Ascending aorta (tissue), 2 donors: Measurements from ENCODE around the gene PARP16. TPM values are rescaled to one million over a fixed set of nuclear protein-coding genes. Genes with fewer than 3 reads are reported as not detected.
A peak's percentile ranks its signal among the peaks of the same experiment; 100 is the strongest.

Experiments used
- DNase-seq, 2 donors: peaks; one replicate each; pipeline ENCODE4 v3.0.0-alpha.2; 2019; ENCODE audit warnings: low spot score in 2 of 2
- H3K27ac ChIP-seq, 2 donors: fragments of 200-600 bp; sonication (generic); one replicate each; pipeline ENCODE4 v1.5.1; 2016 to 2017; ENCODE audit warnings: mild to moderate bottlenecking in 1 of 2
- H3K27me3 ChIP-seq: fragments of 200-600 bp; sonication (generic); one replicate; pipeline ENCODE4 v1.5.1; 2017
- H3K36me3 ChIP-seq, 2 donors: fragments of 200-600 bp; sonication (generic); one replicate each; pipeline ENCODE4 v1.5.1; 2016
- H3K4me1 ChIP-seq, 2 donors: fragments of 200-600 bp; sonication (generic); one replicate each; pipeline ENCODE4 v1.5.1; 2016 to 2017; ENCODE audit warnings: mild to moderate bottlenecking in 1 of 2
- H3K4me3 ChIP-seq, 2 donors: fragments of 200-600 bp; sonication (generic); one replicate each; pipeline ENCODE4 v1.5.1; 2016 to 2017; ENCODE audit warnings: mild to moderate bottlenecking in 1 of 2
- H3K9me3 ChIP-seq, 2 donors: fragments of 200-600 bp; sonication (generic); one replicate each; pipeline ENCODE4 v1.5.1; 2016
- intact Hi-C: fragments of 100-400 bp; cut with DNase I; formaldehyde crosslinking; loops from one replicate; pipeline ENCODE4 v1.15.1; 2023
- total RNA-seq: library from RNA; depleted of rRNA; stranded (reverse); fragments of >200 nt; gene quantifications from one replicate; pipeline ENCODE4 v1.1.0, GENCODE V29; 2016
- TF ChIP-seq, protein P1 (sequence below), 3 experiments: fragments of 200-600 bp in 2 of 3; fragments of 450-650 bp in 1 of 3; sonication (generic) in 2 of 3; IDR thresholded peaks; one replicate each; pipeline ENCODE4 v1.5.1; 2016 to 2019; ENCODE audit warnings: antibody characterized with exemption in 3 of 3, mild to moderate bottlenecking in 1 of 3, moderate library complexity in 1 of 3

Gene PARP16
- total RNA-seq, 1 donor from 2014 or later = 2.9 TPM

DNA sequence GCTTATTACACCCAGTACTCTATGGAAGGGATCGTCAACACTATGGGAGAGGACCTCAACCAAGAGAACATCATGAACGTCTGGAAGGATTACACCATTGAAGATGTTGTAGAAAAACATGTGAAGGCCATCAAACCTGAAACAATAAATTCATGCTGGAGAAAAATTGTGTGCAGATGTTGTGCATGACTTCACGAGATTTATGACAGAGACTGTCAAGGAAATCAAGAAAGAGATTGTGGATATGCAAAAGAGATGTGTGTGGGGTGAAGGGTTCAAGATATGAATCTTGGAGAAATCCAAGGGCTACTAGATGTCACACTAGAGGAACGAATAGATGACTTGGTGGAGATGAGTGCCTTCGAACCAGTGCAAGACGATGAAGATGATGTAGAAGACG, 3.5 kb upstream of the PARP16 start:
- Histone ChIP-seq H3K4me3 (no peak overlapping the region), H3K4me1 (peaks cover 0 to 12% of the 10 kb centered on the region in 2 donors), H3K36me3 (no peaks in the 10 kb centered on the region), H3K27me3 (no peaks in the 10 kb centered on the region), H3K9me3 (no peaks in the 10 kb centered on the region), H3K27ac (no peak overlapping the region)
- DNase-seq = no peak
- intact Hi-C loops = no loop called here
- TF ChIP-seq, protein P1, sequence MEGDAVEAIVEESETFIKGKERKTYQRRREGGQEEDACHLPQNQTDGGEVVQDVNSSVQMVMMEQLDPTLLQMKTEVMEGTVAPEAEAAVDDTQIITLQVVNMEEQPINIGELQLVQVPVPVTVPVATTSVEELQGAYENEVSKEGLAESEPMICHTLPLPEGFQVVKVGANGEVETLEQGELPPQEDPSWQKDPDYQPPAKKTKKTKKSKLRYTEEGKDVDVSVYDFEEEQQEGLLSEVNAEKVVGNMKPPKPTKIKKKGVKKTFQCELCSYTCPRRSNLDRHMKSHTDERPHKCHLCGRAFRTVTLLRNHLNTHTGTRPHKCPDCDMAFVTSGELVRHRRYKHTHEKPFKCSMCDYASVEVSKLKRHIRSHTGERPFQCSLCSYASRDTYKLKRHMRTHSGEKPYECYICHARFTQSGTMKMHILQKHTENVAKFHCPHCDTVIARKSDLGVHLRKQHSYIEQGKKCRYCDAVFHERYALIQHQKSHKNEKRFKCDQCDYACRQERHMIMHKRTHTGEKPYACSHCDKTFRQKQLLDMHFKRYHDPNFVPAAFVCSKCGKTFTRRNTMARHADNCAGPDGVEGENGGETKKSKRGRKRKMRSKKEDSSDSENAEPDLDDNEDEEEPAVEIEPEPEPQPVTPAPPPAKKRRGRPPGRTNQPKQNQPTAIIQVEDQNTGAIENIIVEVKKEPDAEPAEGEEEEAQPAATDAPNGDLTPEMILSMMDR (IDR thresholded peaks at IDR 0.05) = no peak

DNA sequence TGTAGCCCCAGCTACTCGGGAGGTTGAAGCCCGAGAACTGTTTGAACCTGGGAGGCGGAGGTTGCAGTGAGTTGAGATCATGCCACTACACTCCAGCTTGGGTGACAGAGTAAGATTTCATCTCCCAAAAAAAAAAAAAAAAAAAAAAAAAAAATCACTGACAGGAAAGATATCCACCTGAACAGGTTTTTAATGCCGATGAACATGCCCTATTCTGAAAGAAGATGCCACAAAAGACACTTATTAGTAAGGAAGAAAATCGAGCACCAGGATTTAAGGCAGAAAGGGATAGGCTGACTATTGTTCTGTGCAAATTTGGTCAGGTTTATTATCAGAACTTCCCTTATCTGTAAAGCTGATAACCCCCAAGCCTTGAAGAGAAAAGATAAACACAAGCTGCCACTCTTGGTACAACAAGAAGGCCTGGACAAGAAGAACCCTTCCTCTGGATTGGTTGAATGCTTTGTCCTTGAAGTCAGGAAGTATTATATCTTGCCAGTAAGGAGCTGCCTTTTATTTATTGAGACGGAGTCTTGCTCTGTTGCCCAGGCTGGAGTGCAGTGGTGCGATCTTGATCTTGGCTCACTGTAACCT, 2.7 kb upstream of the PARP16 start:
- TF ChIP-seq, protein P1 (IDR thresholded peaks at IDR 0.05) = no peak
- no peak overlapping the region for H3K27ac ChIP-seq

DNA sequence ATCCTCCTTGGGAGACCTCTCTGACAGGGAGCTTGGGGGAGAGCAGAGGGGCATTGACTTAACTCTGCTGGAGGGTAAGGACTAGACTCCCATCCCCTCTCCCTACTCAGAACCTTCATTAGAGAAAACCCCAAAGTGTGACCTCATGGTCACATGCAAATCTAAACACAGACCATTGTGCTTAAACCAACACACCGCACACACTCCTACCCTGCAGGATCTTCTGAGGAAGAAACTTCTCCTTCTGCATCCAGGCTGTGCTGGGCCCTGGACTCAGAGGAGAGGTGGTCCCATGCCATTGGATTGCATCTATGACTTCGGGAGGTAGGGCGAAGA, 805 bp upstream of the PARP16 start:
- intact Hi-C loops = loop anchor here (1.0 to 10.0 kb wide), 4 partner anchors 8 to 443 kb away; partner anchors contain the start of genes CLPX, INTS14 and PLEKHO2

More for the DNA sequence above, 2.7 kb upstream of the PARP16 start:
- intact Hi-C loops = loop anchor here (5.0 to 10.0 kb wide), 2 partner anchors 323 to 445 kb away; partner anchors contain the start of genes INTS14 and PLEKHO2
- H3K4me1 ChIP-seq = peaks cover 0 to 13% of the 10 kb centered on the region in 2 donors
- no peak for DNase-seq
- no peaks in the 10 kb centered on the region for H3K36me3 ChIP-seq
- H3K9me3 ChIP-seq = no peaks in the 10 kb centered on the region
- H3K27me3 ChIP-seq = no peaks in the 10 kb centered on the region
- H3K4me3 ChIP-seq = no peak overlapping the region

DNA sequence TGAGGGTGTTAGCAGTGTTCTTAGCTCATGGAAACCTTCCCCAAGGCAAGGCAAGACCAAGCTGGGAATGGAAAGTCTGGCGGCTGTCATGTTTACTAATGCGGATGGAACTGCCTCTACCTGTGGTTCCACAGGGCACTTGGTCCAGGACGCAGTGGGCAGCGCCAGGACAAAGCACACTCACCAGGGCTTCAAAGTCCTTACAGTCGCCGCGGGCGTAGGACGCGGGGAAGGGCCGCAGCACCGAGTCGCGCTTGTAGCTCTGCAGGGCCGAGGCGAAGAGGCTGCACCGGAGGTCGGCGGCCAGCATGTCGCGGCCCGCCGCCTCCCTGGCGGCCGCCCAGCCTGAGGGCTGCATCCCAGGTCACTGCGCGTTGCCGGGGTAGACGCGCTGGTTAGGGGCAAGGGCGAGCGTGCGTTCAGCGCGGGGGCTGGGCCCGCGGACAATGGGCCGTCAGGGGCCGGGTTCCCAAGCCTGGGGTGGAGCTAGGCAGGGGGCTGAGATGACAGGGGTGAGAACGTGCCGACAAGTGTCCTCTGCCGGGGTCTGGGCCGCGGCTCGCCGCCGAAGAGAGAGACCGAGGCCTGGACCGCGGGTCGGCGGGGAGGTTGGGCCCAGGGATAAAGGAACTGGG, 497 bp downstream of the PARP16 start:
- no peaks in the 10 kb centered on the region for H3K36me3 ChIP-seq
- no peaks in the 10 kb centered on the region for H3K27me3 ChIP-seq
- TF ChIP-seq, protein P1 (IDR thresholded peaks at IDR 0.05) = no peak
- H3K4me3 ChIP-seq = peak overlapping the region; percentile 85 to 95
- no peaks in the 10 kb centered on the region for H3K9me3 ChIP-seq
- peak overlapping the region; percentile 87 to 92 for H3K27ac ChIP-seq
- H3K4me1 ChIP-seq = peaks cover 0 to 19% of the 10 kb centered on the region in 2 donors
- DNase-seq = peak in 1 of 2 donors; percentile 73
- intact Hi-C loops = loop anchor here (2.0 to 10.0 kb wide), 3 partner anchors 101 to 441 kb away; partner anchors contain the start of genes CLPX, INTS14 and PLEKHO2

More for the DNA sequence above, 805 bp upstream of the PARP16 start:
- Histone ChIP-seq H3K4me1 (peaks cover 0 to 19% of the 10 kb centered on the region in 2 donors), H3K36me3 (no peaks in the 10 kb centered on the region), H3K27me3 (no peaks in the 10 kb centered on the region), H3K4me3 (peak overlapping the region in 1 of 2 donors; percentile 85), H3K9me3 (no peaks in the 10 kb centered on the region), H3K27ac (peak overlapping the region; percentile 87 to 92)
- no peak for DNase-seq
- TF ChIP-seq, protein P1 (IDR thresholded peaks at IDR 0.05) = no peak

DNA sequence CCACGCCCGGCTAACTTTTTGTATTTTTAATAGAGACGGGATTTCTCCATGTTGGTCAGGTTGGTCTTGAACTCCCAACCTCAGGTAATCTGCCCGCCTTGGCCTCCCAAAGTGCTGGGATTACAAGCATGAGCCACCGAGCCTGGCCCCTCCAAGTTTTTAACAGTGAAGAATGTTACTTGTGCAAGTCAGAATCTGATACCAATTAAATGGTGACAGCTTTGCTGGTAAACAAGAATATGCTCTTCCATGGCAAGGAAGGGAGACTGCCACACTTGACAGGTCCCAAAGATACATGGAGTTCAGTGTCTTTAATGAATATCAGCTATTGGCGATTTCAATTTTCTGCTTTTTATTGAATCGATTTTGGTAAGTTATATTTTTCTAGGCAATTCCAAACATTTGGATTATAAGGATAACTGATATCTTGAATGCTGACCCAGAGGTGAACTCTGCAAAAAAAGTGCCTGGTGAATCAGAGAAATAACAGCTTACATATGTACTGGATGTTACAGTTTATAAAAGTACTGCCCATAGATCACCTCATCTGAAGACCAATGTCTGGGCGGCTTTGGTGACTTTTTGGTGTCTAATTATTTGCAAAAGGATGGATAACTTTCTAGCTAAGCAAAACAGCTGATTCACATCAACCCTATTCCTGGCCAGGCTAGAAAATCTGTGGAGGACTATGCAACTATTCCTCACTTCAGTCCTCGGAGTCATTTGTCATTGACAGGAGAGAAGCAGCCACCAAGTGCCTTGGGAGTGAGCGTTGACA, 1.2 kb downstream of the PARP16 start:
- no peaks in the 10 kb centered on the region for H3K36me3 ChIP-seq
- H3K27ac ChIP-seq = peak overlapping the region; percentile 87 to 92
- TF ChIP-seq, protein P1 (IDR thresholded peaks at IDR 0.05) = no peak
- no peak for DNase-seq
- H3K4me1 ChIP-seq = peaks cover 0 to 19% of the 10 kb centered on the region in 2 donors
- intact Hi-C loops = loop anchor here (2.0 to 10.0 kb wide), 3 partner anchors 101 to 441 kb away; partner anchors contain the start of genes CLPX, INTS14 and PLEKHO2
- no peaks in the 10 kb centered on the region for H3K27me3 ChIP-seq
- H3K4me3 ChIP-seq = peak overlapping the region; percentile 85 to 95
- no peaks in the 10 kb centered on the region for H3K9me3 ChIP-seq
